ENCODE data around the gene CCDC192. TPM values are rescaled to one million over a fixed set of nuclear protein-coding genes. Genes with fewer than 3 reads are reported as not detected.

Gene CCDC192
- total RNA-seq, 1 donor from 2014 or later: not detected

DNA sequence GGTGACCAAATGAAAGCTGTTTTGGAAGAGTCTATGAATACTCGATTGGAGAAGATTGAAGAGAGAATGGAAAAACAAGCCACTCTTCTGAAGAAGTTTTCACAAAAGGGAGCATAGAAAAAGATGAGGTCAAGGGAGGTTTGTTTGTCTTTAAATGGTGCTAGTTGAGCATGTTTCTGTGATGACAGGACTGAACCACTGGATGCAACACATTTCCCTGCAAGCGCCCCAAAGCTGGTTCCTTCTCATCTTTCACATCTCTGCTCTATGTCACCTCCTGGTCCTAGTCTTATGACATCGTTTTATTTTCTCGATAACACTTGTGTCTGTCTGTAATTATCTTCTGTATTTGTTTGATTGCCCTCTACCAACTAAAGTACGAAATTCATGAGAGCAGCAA, 3.8 kb upstream of the CCDC192 start:
- Mint-ChIP-seq H3K27me3 (ENCODE audit: insufficient read depth, low read depth) (no peaks in the 10 kb centered on the region), H3K4me3 (no peak overlapping the region), H3K27ac (no peak overlapping the region), H3K4me1 (peaks cover 24% of the 10 kb centered on the region), H3K36me3 (no peaks in the 10 kb centered on the region), H3K9me3 (no peaks in the 10 kb centered on the region)
- Histone ChIP-seq H3K9ac (no peak overlapping the region), H3K4me1 (peaks cover 34% of the 10 kb centered on the region), H3K36me3 (no peaks in the 10 kb centered on the region), H2AFZ (replicated peaks) (no peak overlapping the region), H3F3A (ENCODE audit: low read depth) (peaks cover 15% of the 10 kb centered on the region), H3K27ac (no peak overlapping the region), H4K20me1 (ENCODE audit: low read depth) (peaks cover 4% of the 10 kb centered on the region), H3K79me2 (ENCODE audit: low read depth) (no peaks in the 10 kb centered on the region), H3K4me2 (no peak overlapping the region), H3K27me3 (no peaks in the 10 kb centered on the region), H3K9me3 (ENCODE audit: low read depth) (no peaks in the 10 kb centered on the region), H3K4me3 (no peak overlapping the region)
- no peak for DNase-seq (ENCODE audit: low spot score)
- TF ChIP-seq, protein P1, sequence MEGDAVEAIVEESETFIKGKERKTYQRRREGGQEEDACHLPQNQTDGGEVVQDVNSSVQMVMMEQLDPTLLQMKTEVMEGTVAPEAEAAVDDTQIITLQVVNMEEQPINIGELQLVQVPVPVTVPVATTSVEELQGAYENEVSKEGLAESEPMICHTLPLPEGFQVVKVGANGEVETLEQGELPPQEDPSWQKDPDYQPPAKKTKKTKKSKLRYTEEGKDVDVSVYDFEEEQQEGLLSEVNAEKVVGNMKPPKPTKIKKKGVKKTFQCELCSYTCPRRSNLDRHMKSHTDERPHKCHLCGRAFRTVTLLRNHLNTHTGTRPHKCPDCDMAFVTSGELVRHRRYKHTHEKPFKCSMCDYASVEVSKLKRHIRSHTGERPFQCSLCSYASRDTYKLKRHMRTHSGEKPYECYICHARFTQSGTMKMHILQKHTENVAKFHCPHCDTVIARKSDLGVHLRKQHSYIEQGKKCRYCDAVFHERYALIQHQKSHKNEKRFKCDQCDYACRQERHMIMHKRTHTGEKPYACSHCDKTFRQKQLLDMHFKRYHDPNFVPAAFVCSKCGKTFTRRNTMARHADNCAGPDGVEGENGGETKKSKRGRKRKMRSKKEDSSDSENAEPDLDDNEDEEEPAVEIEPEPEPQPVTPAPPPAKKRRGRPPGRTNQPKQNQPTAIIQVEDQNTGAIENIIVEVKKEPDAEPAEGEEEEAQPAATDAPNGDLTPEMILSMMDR (IDR thresholded peaks at IDR 0.05): no peak
- TF ChIP-seq EZH2 (IDR thresholded peaks at IDR 0.05) (no peak), EZH2phosphoT487 (IDR thresholded peaks at IDR 0.05) (no peak)

GRCh38 chr5:127700237-127700766, 2.9 kb upstream of the CCDC192 start:
- Mint-ChIP-seq H3K36me3 (no peaks in the 10 kb centered on the region), H3K9me3 (no peaks in the 10 kb centered on the region), H3K4me3 (no peak overlapping the region), H3K27ac (no peak overlapping the region), H3K27me3 (ENCODE audit: insufficient read depth, low read depth) (no peaks in the 10 kb centered on the region), H3K4me1 (peaks cover 32% of the 10 kb centered on the region)
- H2AFZ ChIP-seq (replicated peaks): no peak overlapping the region
- TF ChIP-seq EZH2phosphoT487 (IDR thresholded peaks at IDR 0.05) (peak; percentile 49), EZH2 (IDR thresholded peaks at IDR 0.05) (no peak)
- H3K4me1 ChIP-seq: peaks cover 34% of the 10 kb centered on the region
- no peaks in the 10 kb centered on the region for H3K36me3 ChIP-seq
- no peaks in the 10 kb centered on the region for H3K79me2 ChIP-seq (ENCODE audit: low read depth)
- no peaks in the 10 kb centered on the region for H3K27me3 ChIP-seq
- H3K4me3 ChIP-seq: no peak overlapping the region
- no peak overlapping the region for H3K9ac ChIP-seq
- peak; percentile 77 for DNase-seq (ENCODE audit: low spot score)
- H3K27ac ChIP-seq: no peak overlapping the region
- H3F3A ChIP-seq (ENCODE audit: low read depth): peaks cover 15% of the 10 kb centered on the region
- H3K4me2 ChIP-seq: peak overlapping the region; percentile 60
- no peaks in the 10 kb centered on the region for H3K9me3 ChIP-seq (ENCODE audit: low read depth)
- peaks cover 4% of the 10 kb centered on the region for H4K20me1 ChIP-seq (ENCODE audit: low read depth)

DNA sequence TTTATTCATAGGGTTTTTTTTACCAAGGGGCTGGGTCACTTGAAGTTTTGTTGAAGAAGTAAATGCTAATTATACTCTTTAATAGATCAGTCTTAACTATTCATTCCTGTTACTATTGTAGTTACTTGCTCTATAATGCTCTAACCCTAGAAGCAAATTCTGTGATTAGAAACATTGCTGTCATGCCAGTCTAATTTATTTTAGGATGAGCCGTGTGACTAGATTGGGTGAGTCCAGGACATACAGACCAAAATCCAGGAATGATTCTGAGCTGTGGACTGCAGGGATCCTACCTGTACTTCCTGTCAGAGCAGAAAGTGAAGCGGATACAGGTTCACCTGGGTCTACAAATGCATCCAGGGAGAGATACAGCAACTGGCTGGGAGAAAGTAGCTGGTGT, 757 bp upstream of the CCDC192 start:
- Histone ChIP-seq H3K27me3 (no peaks in the 10 kb centered on the region), H3F3A (ENCODE audit: low read depth) (peaks cover 15% of the 10 kb centered on the region), H2AFZ (replicated peaks) (no peak overlapping the region), H3K9me3 (ENCODE audit: low read depth) (no peaks in the 10 kb centered on the region), H3K4me3 (no peak overlapping the region), H3K27ac (no peak overlapping the region), H3K79me2 (ENCODE audit: low read depth) (no peaks in the 10 kb centered on the region), H3K4me2 (no peak overlapping the region), H3K36me3 (no peaks in the 10 kb centered on the region), H3K4me1 (peaks cover 34% of the 10 kb centered on the region), H4K20me1 (ENCODE audit: low read depth) (peaks cover 4% of the 10 kb centered on the region), H3K9ac (no peak overlapping the region)
- H3K4me1 Mint-ChIP-seq: peaks cover 39% of the 10 kb centered on the region
- no peaks in the 10 kb centered on the region for H3K27me3 Mint-ChIP-seq (ENCODE audit: insufficient read depth, low read depth)
- no peak overlapping the region for H3K27ac Mint-ChIP-seq
- no peaks in the 10 kb centered on the region for H3K9me3 Mint-ChIP-seq
- H3K36me3 Mint-ChIP-seq: no peaks in the 10 kb centered on the region
- DNase-seq (ENCODE audit: low spot score): no peak
- TF ChIP-seq EZH2phosphoT487 (IDR thresholded peaks at IDR 0.05): no peak
- TF ChIP-seq, protein P1 (IDR thresholded peaks at IDR 0.05): no peak
- TF ChIP-seq EZH2 (IDR thresholded peaks at IDR 0.05): no peak
- H3K4me3 Mint-ChIP-seq: no peak overlapping the region

DNA sequence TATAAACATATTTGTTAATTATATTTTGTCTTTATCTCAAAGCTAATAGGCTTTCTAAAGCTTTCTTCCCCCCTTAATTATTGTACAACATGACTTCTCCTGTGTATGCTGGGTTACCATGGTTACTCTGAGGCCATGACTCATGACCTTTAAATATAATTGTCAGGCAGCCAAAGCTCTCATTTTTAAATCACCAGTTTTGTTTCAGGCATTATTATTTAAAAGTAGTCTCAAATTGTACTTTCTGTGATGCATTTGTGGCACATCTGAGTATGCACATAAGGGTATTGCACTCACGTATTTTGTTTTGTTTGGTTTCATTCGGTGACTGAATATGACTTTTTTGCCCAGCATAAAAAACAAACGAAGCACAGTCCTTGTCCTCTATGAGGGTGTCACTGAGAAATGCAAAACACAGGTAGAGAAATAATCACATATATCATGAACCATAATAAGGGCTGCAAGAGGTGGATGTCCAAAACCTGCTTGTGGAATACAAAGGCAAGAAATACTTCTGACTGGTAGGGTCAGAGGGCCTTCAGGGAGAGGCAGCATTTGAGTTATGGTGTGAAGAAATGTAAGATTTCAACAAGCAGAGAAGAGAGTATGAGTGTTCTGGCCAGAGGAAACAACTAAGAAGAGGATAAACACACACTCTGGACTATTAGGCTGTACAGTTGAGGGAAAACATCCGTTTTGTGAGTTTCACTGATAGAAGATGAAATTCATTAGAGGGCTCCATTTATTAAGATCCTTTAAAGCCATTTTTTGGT, 2.1 kb downstream of the CCDC192 start:
- Histone ChIP-seq H3K27ac (no peak overlapping the region), H3K9me3 (ENCODE audit: low read depth) (no peaks in the 10 kb centered on the region), H4K20me1 (ENCODE audit: low read depth) (no peaks in the 10 kb centered on the region), H3K4me2 (no peak overlapping the region), H3K4me3 (no peak overlapping the region), H2AFZ (replicated peaks) (no peak overlapping the region), H3K4me1 (peaks cover 26% of the 10 kb centered on the region), H3K79me2 (ENCODE audit: low read depth) (no peaks in the 10 kb centered on the region), H3K36me3 (no peaks in the 10 kb centered on the region), H3K9ac (no peak overlapping the region), H3F3A (ENCODE audit: low read depth) (peaks cover 9% of the 10 kb centered on the region), H3K27me3 (no peaks in the 10 kb centered on the region)
- Mint-ChIP-seq H3K27me3 (ENCODE audit: insufficient read depth, low read depth) (no peaks in the 10 kb centered on the region), H3K4me3 (no peak overlapping the region), H3K4me1 (peaks cover 39% of the 10 kb centered on the region), H3K36me3 (no peaks in the 10 kb centered on the region), H3K9me3 (no peaks in the 10 kb centered on the region), H3K27ac (peak overlapping the region; percentile 40)
- no peak for DNase-seq (ENCODE audit: low spot score)
- TF ChIP-seq EZH2phosphoT487 (IDR thresholded peaks at IDR 0.05): no peak
- TF ChIP-seq, protein P1 (IDR thresholded peaks at IDR 0.05): no peak
- no peak for TF ChIP-seq EZH2 (IDR thresholded peaks at IDR 0.05)
